ENCODE measurements around the gene YTHDF1.
"Not testable (repeated sequence)": the region's sequence is repeated elsewhere in the genome, so short reads cannot be mapped to it uniquely, and the experiment has no call there.

Gene YTHDF1

DNA sequence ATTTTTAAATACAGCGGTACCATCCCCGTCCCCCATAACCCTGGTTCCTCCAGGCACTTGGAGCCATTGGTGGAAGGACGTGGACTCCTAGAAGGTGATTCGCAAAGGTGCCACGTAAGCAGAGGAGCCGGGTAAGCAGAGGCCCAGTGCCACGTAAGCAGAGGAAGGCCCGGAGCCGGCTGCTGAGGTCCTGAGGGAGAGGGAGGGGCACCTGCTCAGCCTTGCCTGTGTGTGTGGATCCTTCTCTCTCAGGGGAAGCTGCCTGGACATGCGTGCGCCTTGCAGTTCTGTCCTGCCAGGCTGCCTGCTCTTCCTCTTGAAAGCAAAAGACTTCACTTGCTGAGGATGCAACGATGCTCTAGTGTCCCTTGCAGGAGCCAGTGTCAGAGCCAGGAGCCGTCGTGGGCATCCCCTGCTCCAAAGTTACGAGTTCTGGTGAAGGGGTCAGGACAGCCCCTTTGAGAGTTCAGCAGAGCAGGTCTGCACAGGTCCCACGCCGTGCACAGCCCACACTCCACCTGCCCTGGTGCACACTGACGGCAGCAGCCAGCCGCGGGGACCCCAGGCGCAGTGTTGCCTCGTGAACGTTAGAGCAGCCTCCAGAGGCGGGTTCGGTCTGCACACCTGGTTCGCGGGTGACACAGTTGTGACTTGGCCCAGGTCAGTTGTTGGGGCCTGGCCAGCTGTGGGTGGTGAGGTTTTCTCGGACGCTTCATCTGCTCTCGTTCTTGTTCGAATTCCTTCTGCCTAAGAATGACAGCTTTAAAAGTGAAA is 40.2 kb upstream of the YTHDF1 start:
- Mint-ChIP-seq H3K36me3 (ENCODE audit: insufficient read depth) (no peaks in the 10 kb centered on the region), H3K9me3 (no peaks in the 10 kb centered on the region), H3K27ac (ENCODE audit: low read depth) (no peak overlapping the region), H3K27me3 (peaks cover 56% of the 10 kb centered on the region), H3K4me1 (peaks cover 8% of the 10 kb centered on the region), H3K4me3 (no peak overlapping the region)
- no peak for DNase-seq (ENCODE audit: low spot score in 2 of 2)
- no peak for ATAC-seq (replicated peaks; ENCODE audit: extremely low read depth, poor library complexity, severe bottlenecking)

DNA sequence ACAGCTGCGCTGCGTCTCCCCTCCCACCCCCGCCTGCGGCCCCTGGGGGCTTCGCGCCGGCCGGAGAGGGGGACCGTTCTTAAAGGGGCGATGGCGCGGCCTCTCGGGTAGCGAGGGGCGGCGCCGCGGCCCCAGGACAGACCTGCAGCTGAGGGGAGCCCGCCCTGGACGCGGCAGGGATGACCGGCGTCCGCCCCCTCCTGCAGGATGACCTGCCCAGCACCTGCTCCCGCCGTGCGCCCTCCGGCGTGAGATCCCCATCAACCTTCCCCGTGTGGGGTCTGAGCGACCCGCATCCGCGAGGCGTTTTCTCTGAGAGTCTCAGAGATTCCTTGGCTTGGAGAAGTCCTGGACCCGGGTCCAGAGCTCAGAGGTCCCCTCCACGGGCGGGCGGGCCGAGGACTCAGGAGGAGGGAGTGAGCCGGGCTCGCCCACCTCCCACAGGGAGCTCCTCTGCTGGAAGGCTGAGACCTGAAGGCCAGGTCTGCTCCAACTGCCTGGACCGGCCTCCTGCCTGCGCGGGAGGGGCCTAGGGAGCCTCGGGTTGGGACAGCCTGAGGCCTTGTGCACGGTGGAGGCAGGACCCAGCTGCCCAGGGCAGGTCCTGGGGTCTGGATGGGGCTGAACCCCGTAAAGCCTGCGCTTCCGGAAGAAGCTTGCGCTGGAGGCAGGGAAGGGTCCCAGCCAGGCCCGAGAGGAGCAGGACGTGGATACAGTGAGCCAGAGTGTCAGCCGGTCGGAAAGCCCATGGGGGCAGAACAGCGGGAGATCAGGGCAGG is 38.9 kb upstream of the YTHDF1 start:
- Mint-ChIP-seq H3K36me3 (ENCODE audit: insufficient read depth) (no peaks in the 10 kb centered on the region), H3K27me3 (peaks cover 66% of the 10 kb centered on the region), H3K27ac (ENCODE audit: low read depth) (peak overlapping the region; percentile 46), H3K4me3 (peak overlapping the region; percentile 16), H3K4me1 (peaks cover 8% of the 10 kb centered on the region), H3K9me3 (no peaks in the 10 kb centered on the region)
- DNase-seq (ENCODE audit: low spot score in 2 of 2) (no peak), ATAC-seq (replicated peaks; ENCODE audit: extremely low read depth, poor library complexity, severe bottlenecking) (no peak)

DNA sequence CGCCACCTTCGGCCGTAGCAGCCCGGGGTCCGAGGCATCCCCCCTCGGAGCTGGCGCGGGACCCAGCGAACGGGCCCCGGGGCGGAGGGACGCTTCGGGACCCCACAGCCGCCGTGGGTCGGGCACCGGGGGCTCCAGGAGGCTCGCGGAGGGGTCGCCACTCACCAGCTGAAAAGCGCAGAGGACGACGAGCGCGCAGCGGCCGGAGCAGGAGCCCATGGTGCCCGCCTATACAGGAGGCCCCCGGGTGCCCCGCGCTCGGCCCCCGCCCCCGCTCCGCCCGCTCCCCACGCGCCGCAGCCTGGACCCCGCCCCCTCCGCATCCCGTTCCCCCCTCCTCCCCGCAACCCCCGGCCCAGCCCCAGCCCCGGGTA is 38.3 kb upstream of the YTHDF1 start, which contains the start of gene NKAIN4:
Gene NKAIN4 (minus strand): TSS at position 232 of the 374 bp plus-strand sequence. CDS start 13 bp downstream, at position 219.
- Mint-ChIP-seq H3K27me3 (peaks cover 69% of the 10 kb centered on the region), H3K4me3 (peak within 1 kb of the TSS; percentile 16)

DNA sequence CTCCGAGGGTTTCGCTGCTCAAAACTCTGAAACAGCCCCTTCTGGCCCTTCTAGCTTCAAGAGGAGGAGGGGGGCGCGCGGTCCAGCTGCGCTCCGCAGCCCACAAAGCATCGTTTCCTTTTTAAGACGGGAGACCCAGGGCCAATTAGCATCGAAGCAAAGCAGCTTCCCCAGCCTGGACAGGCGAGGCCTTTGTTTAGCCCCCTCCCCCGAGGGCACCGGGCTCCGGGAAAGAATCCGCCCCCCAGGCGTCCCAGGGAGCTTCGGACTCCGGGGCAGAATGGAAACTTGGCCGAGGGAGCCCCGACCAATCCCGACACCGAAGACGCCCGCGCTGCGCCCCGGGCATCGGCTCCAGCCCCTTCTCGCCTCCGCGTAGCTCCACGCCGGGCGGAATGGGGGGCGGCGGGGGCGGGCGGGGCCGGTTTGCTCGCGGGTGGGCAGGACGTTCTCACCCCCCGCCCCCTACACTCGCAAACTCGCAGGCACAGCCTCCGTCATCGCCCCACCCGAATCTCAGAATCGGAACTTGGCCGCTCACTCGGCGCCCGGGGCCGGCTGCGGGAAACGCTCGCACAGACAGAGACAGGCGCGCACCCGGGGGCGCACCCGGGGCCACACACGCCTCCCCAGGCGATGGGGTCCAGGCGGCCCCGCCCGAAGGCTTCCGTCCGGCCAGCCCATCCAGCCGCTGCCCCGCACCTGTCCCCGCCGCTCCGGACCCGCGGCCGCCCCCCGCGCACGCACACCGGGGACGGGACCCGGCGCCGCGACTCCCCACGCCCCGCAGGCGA is 37.7 kb upstream of the YTHDF1 start:
- no peak overlapping the region for H3K27ac Mint-ChIP-seq (ENCODE audit: low read depth)
- peaks cover 8% of the 10 kb centered on the region for H3K4me1 Mint-ChIP-seq
- no peak overlapping the region for H3K4me3 Mint-ChIP-seq
- DNase-seq (ENCODE audit: low spot score in 2 of 2) (no peak), ATAC-seq (replicated peaks; ENCODE audit: extremely low read depth, poor library complexity, severe bottlenecking) (no peak)
- peaks cover 75% of the 10 kb centered on the region for H3K27me3 Mint-ChIP-seq
- no peaks in the 10 kb centered on the region for H3K9me3 Mint-ChIP-seq
- no peaks in the 10 kb centered on the region for H3K36me3 Mint-ChIP-seq (ENCODE audit: insufficient read depth)

More for the DNA sequence above, 38.3 kb upstream of the YTHDF1 start, which contains the start of gene NKAIN4:
- DNase-seq (ENCODE audit: low spot score in 2 of 2) (no peak), ATAC-seq (replicated peaks; ENCODE audit: extremely low read depth, poor library complexity, severe bottlenecking) (no peak)
- peak within 1 kb of the TSS; percentile 46 for H3K27ac Mint-ChIP-seq (ENCODE audit: low read depth)
- no peaks in the 10 kb centered on the region for H3K36me3 Mint-ChIP-seq (ENCODE audit: insufficient read depth)
- H3K4me1 Mint-ChIP-seq, result peaks cover 8% of the 10 kb centered on the region
- no peaks in the 10 kb centered on the region for H3K9me3 Mint-ChIP-seq

DNA sequence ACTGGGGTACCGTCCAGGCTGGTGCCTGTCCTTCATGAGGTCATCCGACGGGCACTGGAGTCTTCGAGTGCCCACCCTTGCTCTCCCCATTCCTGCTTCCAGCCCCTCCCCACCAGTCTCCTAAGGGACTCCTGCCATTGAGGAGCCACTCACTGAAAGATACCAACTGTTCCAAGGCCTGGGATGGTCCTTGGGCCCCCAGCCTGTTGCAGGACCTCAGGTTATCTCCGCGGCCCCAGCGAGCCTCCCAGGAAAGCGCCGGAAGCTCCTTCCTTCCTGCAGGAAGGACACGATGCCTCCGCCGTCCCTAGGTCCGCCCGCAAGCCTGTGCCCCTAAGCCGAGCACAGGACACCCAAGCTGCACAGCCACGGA is 37.1 kb upstream of the YTHDF1 start:
- DNase-seq (ENCODE audit: low spot score in 2 of 2), result no peak
- H3K9me3 Mint-ChIP-seq, result no peaks in the 10 kb centered on the region
- no peak for ATAC-seq (replicated peaks; ENCODE audit: extremely low read depth, poor library complexity, severe bottlenecking)
- no peak overlapping the region for H3K27ac Mint-ChIP-seq (ENCODE audit: low read depth)
- peak overlapping the region; percentile 25 for H3K4me3 Mint-ChIP-seq
- peaks cover 8% of the 10 kb centered on the region for H3K4me1 Mint-ChIP-seq
- H3K27me3 Mint-ChIP-seq, result peaks cover 80% of the 10 kb centered on the region
- H3K36me3 Mint-ChIP-seq (ENCODE audit: insufficient read depth), result no peaks in the 10 kb centered on the region

GRCh38 chr20:63252284-63252711 is 36.4 kb upstream of the YTHDF1 start:
- Mint-ChIP-seq H3K27ac (ENCODE audit: low read depth) (no peak overlapping the region), H3K9me3 (no peaks in the 10 kb centered on the region), H3K36me3 (ENCODE audit: insufficient read depth) (peaks cover 2% of the 10 kb centered on the region), H3K27me3 (peaks cover 76% of the 10 kb centered on the region), H3K4me3 (peak overlapping the region; percentile 25), H3K4me1 (peaks cover 8% of the 10 kb centered on the region)
- DNase-seq (ENCODE audit: low spot score in 2 of 2), result no peak
- ATAC-seq (replicated peaks; ENCODE audit: extremely low read depth, poor library complexity, severe bottlenecking), result no peak

- not testable (repeated sequence) for H3K36me3 Mint-ChIP-seq (ENCODE audit: insufficient read depth); ATAC-seq (replicated peaks; ENCODE audit: extremely low read depth, poor library complexity, severe bottlenecking); H3K27ac Mint-ChIP-seq (ENCODE audit: low read depth); H3K4me1 Mint-ChIP-seq; DNase-seq (ENCODE audit: low spot score in 2 of 2); H3K9me3 Mint-ChIP-seq; H3K4me3 Mint-ChIP-seq
- H3K27me3 Mint-ChIP-seq, result peaks cover 66% of the 10 kb centered on the region
Measured at GRCh38 chr20:63251350-63251749, 35.4 kb upstream of the YTHDF1 start.

GRCh38 chr20:63249891-63250290 is 34.0 kb upstream of the YTHDF1 start:
- no peaks in the 10 kb centered on the region for H3K9me3 Mint-ChIP-seq
- peaks cover 2% of the 10 kb centered on the region for H3K36me3 Mint-ChIP-seq (ENCODE audit: insufficient read depth)
- peaks cover 65% of the 10 kb centered on the region for H3K27me3 Mint-ChIP-seq
- H3K4me1 Mint-ChIP-seq, result peaks cover 8% of the 10 kb centered on the region
- ATAC-seq (replicated peaks; ENCODE audit: extremely low read depth, poor library complexity, severe bottlenecking) (no peak), DNase-seq (ENCODE audit: low spot score in 2 of 2) (no peak)
- no peak overlapping the region for H3K4me3 Mint-ChIP-seq
- no peak overlapping the region for H3K27ac Mint-ChIP-seq (ENCODE audit: low read depth)

DNA sequence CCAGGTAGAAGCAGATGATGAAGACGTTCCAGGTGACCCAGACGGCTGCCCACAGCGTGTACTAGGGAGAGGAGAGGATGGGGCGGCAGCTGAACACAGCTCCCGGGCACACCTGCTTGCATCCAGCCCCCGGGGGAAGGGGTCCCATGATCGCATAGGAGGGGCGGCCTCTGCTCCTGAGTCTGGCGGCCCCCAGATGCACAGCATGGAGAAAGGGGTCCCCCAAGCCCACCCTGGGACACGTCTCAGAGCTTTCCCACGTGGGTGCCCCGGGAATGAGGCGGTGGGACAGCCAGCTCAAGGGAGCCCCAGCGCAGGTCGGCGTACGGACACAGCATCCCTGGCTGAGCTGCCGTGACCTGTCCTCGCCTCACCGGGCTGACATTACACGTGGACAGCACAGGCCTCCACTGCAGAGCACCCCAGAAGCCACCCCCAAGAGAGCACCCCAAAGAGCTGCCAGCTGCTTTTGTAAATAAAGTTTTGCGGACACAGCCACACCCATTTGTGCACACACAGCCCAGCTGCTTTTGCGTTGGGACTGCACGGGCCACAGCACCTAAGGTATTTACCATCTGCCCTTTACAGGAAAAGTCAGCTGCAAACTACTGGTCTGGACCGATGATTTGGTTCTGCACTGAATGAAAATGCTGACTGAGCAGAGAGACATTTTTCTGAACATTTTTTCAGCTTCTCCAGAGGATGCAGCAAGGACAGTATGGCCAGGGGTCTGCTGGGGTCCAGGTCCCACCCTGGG is 33.1 kb upstream of the YTHDF1 start:
- no peak for ATAC-seq (replicated peaks; ENCODE audit: extremely low read depth, poor library complexity, severe bottlenecking)
- H3K4me1 Mint-ChIP-seq, result peaks cover 8% of the 10 kb centered on the region
- H3K27ac Mint-ChIP-seq (ENCODE audit: low read depth), result no peak overlapping the region
- H3K9me3 Mint-ChIP-seq, result no peaks in the 10 kb centered on the region
- no peak for DNase-seq (ENCODE audit: low spot score in 2 of 2)
- no peak overlapping the region for H3K4me3 Mint-ChIP-seq
- peaks cover 2% of the 10 kb centered on the region for H3K36me3 Mint-ChIP-seq (ENCODE audit: insufficient read depth)
- H3K27me3 Mint-ChIP-seq, result peaks cover 62% of the 10 kb centered on the region

GRCh38 chr20:63247671-63248228 is 31.8 kb upstream of the YTHDF1 start:
- H3K4me1 Mint-ChIP-seq, result peaks cover 3% of the 10 kb centered on the region
- ATAC-seq (replicated peaks; ENCODE audit: extremely low read depth, poor library complexity, severe bottlenecking), result no peak

GRCh38 chr20:63246490-63247288 is 30.8 kb upstream of the YTHDF1 start:
- H3K4me1 Mint-ChIP-seq, result no peaks in the 10 kb centered on the region
- H3K36me3 Mint-ChIP-seq (ENCODE audit: insufficient read depth), result peaks cover 2% of the 10 kb centered on the region
- ATAC-seq (replicated peaks; ENCODE audit: extremely low read depth, poor library complexity, severe bottlenecking) (no peak), DNase-seq (ENCODE audit: low spot score in 2 of 2) (no peak)
- H3K27ac Mint-ChIP-seq (ENCODE audit: low read depth), result no peak overlapping the region
- no peaks in the 10 kb centered on the region for H3K9me3 Mint-ChIP-seq
- peaks cover 44% of the 10 kb centered on the region for H3K27me3 Mint-ChIP-seq
- H3K4me3 Mint-ChIP-seq, result no peak overlapping the region

More at GRCh38 chr20:63247671-63248228, 31.8 kb upstream of the YTHDF1 start:
- Mint-ChIP-seq H3K9me3 (no peaks in the 10 kb centered on the region), H3K4me3 (no peak overlapping the region), H3K27me3 (peaks cover 55% of the 10 kb centered on the region), H3K36me3 (ENCODE audit: insufficient read depth) (peaks cover 2% of the 10 kb centered on the region), H3K27ac (ENCODE audit: low read depth) (no peak overlapping the region)
- no peak for DNase-seq (ENCODE audit: low spot score in 2 of 2)
